HG03159 (cell line): Measurements from ENCODE around the gene TBX21.
A peak's percentile ranks its signal among the peaks of the same experiment; 100 is the strongest.
"Not testable (repeated sequence)": the region's sequence is repeated elsewhere in the genome, so short reads cannot be mapped to it uniquely, and the experiment has no call there.

Experiments
- ATAC-seq: cut with Tn5 transposase; IDR thresholded peaks from one replicate; pipeline ENCODE4 v1.9.1; 2021; ENCODE audit warnings: mild to moderate bottlenecking, moderate library complexity; ENCODE audit not compliant: unreplicated experiment

TBX21 gene

DNA sequence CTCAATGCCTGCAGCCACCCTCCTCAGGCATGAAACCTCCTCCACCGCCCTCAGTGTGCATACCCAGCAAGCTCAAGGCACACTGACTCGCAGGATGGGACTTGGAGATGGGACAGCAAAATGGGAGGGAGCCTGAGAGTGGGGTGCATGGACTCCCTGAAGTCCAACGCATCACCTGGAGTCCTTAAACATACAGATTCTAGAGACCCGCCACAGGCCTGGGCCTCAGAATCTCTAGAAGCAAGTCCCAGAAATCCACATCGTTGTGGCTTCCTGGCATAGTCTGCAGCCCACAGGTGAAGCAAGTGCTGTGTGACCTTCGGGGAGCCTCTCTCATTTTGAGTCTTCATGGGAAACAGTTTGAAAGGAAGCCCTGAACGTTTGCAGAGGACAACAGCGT lies 3.6 kb upstream of the TBX21 start:
- no peak for ATAC-seq

DNA sequence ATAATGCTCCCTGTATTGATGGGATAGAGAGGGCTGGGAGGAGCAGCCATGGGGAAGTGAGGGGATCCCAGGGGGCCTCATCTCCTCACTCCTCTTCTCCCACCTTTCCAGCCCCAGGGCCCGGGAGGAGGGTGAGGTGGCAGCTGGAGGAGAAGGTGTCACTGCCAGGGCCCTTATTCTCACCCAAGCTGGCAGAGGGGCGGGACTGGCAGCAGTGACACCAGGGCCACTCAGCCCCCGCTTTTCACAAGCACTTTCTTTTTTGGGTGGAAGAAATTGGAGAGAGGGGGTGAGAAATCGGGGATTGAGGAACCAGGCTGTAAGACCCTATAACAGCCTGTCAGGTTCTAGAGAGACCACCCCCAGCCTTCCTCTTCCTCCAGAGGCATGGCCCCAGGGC lies 2.4 kb upstream of the TBX21 start:
- ATAC-seq: no peak

DNA sequence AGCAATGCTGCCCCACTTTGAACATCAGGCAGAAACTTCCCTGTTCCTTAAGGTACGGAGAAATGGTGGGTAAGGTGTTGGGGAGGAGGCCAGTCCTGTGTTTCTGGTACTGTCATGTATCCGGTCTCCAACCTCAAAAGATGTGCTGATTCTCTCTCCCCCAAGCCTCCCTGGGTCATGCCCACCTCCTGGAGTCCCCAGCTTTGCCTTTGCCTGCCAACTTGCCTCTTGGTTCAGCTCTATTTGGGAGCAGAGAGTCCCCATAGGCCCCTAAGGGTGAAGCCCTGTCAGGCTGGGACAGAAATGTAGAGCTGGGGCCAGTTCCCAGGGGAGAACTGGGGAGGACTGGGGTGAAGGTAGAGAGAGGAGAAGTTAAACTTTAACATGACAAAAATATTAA lies 1.6 kb upstream of the TBX21 start:
- no peak for ATAC-seq

DNA sequence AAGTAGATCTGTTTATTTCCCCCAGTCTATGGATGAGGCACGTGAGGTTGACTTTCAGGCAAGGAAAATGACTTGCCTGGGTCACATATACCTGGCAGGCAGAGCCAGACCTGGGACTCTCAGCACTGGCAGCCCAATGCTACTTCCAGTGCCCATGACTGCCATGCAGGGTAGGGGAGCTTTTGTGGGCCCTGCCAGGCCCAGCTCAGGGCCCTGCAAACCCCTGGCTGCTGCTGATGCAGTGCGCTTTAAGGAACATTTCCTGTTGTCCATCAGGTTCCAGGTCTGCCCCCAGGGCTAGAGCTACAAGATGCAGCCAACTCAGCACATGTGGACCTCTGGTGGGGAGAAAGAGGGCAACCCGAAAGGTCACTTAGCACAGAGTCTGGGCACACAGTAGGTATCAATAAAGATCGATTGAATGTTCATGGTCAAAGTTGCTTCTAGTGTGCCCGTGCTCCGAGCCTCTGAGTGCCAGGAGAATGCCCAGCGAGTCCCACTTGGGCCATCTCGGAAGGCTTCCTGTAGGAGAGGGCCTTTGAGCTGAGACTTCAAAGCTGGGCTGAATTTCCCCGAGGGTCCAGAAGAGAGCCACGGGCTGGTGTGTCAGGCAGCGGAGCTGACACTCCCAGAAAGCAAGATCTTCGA lies 513 bp upstream of the TBX21 start:
- ATAC-seq: no peak

DNA sequence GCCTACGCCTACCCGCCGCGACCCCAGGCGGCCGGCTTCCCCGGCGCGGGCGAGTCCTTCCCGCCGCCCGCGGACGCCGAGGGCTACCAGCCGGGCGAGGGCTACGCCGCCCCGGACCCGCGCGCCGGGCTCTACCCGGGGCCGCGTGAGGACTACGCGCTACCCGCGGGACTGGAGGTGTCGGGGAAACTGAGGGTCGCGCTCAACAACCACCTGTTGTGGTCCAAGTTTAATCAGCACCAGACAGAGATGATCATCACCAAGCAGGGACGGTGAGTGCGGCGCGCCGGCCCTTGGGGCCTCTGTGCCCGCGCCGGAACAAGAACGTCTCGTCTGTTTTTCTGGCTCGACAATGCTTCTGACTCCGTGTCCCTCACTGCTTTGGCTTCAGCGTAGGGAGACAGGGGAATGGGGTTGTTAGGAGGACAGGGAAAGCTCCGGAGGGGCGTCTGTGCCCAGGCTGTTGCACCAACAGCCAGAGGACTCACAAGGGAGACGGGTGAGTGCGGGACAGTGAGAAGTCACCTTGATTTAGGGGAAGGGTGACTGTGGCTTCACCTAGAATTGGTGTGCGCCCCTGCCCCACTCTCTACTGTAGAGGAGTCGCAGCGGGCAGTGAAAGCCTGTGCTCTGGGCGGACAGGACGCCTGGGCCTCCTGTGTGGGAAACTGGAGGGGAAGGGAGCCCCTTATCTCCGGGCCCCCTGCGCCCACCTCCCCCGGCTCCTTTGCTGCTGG lies 806 bp downstream of the TBX21 start:
- ATAC-seq: peak; percentile 7

DNA sequence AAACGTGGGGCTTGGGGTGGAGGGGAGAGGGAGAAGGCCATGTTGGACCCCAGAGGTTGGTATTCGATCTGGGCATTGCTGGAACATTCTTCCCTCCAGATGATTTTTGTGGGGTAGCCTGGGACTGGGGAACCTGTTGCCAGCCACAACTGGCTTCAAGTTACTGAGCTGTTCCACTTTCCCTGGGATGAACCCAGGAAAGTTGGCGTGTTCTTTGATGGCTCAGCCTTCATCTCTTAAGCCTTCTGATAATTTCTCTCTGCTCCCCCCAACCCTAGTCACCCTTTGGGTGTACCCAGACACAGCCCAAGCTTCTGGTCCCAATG lies 2.1 kb downstream of the TBX21 start:
- ATAC-seq: no peak

DNA sequence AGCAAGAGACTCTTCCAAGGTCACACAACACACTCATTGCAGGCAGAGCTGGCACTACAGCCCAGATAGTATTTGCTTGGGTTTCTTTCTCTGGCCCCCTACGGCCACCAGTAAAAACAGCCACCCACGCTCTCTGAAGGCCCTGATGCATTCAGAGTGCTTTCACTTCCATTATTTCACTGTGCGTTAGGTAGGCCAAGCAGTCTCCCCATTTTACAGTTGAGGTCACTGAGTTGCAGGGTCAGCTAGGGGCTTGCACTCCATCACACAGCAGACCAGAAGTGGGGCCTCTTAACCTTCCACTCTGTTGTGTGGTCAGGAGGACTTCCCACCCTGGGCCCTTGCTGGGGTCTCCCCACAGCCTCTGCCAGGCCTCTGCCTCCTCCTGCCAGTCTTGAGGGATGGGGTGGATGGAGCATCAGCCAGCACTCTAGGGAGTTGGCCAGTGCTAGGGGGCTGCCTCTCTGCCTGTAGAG lies 2.5 kb downstream of the TBX21 start:
- ATAC-seq: peak; percentile 54

DNA sequence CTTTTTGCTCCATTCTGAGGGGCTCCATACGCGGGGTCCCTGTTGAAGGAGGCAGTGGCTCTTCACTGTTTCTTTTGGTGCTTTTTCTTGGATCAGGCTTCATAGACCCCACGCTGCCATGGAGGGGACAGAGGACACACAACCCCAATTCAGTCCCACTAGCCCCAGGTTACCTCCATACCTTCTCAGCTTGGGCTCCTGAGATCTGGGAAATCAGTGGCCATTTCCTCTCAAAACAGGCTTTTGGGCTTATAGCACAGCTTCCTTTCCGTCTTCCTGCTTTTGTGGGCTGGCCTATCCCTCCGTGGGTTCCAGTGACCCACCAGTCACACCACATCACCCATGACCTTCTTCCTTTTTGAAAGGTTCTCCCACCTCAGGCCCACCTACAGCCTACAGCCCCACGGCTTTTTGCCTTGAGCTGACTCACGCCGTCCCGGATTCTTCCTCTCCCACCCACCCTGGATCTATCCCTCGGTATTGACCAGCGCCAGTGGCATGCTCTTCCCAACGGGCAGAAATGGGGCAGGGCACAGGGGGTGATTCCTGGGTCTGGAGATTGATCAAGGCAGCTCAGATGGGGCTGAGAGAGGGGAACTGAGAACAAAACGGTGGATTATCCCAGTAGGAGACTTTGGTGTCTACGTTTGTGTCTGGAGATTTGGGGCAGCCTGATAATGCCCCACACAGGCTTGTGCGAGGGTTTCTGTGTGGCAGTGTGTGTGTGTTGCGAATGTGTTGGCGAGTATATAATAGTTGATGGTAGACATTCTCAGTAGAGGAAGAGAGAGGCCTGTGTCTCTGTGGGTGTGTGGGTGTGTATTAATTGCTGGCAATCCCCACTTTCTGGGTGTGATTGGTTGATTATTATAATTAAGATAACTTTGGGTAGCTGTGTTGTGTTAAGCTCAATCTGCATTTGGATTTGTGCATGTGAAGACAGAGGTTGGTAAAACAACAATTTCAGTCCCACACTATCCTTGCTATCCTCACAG lies 3.8 kb downstream of the TBX21 start:
- ATAC-seq: no peak

DNA sequence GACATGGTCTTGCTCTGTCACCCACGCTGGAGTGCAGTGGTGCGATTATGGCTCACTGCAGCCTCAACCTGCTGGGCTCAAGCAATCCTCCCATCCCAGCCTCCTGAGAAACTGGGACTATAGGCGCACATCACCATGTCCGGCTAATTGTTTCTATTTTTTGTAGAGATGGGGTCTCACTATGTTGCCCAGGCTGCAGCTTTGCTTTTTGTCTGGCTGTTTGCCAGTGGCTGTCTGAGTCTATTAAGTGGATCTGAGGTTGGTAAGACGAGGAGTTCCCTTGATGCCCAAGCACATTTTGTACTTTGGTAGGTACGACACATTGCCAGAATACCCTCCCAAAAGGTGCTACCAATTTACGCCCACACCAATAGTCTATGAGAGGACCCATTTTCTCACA lies 5.1 kb downstream of the TBX21 start:
- ATAC-seq: no peak

DNA sequence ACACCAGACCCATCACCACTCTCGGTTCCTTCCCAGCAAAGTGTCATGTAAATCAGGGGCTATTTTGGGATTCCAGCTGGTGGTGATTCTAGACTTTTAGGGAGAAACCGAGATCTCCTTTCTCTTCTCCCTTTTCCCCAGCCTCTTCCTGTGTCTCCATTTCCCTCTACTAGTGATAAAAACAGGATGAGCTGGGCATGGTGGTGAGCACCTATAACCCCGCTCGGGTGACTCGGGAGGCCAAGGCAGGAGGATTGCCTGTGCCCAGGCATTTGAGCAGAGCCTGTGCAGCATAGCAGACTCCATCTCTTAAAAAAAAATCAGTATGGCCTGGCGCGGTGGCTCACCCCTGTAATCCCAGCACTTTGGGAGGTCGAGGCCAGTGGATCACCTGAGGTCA lies 6.1 kb downstream of the TBX21 start:
- no peak for ATAC-seq

DNA sequence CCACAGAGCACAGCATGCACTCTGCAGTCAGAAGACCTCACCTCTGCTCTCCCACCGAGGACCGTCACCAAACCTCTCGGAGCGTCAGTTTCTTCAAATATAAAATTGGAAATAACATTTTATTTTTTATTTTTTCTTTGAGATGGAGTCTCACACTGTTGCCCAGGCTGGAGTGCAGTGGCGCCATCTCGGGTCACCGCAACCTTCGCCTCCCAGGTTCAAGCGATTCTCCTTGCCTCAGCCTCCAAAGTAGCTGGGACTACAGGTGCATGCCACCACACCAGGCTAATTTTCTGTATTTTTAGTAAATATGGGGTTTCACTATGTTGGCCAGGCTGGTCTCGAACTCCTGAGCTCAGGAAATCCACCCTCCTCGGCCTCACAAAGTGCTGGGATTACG lies 6.9 kb downstream of the TBX21 start:
- ATAC-seq: not testable (repeated sequence)

DNA sequence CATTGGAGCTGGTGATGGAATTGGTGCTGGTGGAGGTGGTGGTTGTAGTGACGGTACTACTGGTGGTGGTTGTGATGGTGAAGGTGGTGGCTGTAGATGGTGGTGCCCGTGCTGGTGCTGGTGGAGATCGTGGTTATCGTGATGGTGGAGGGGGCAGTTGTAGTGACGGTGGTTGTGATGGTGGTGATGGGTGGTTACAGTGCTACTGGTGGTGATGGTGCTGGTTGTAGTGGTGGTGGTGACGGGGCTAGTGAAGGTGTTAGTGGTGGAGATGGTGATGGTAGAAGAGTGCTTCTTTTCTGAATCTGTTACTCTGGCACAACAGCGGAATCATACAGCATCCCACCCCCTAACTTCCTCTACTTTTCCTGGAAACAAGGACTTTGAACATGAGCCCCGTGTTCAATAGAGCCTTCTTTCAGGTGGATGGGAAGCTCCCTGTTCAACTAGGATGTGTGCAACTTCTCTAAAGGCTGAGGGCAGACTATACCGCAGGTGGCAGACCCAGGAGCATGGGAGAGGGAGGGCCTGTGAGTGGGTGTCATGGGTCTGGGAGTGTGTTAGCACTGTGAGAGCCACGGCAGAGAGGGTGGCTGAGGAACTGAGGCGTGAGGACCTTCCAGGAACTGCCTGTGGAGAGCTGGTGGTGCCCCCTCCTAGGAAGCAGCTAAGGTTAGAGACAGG lies 8.2 kb downstream of the TBX21 start:
- ATAC-seq: no peak

DNA sequence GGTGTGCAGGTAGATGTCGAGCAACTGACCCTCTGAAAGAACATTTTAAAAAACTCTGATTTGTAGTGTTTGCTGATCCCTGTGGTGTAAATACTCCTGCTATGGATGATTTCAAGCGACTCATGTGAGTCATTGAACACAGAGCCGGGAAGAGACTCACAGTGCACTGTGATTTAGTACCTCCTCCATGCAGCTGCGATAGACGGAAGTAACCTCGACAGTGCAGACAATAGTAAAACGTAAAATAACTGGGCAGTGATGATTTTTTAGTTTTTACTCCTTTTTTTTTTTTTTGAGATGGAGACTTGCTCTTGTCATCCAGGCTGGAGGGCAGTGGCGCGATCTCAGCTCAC lies 8.7 kb downstream of the TBX21 start:
- no peak for ATAC-seq

DNA sequence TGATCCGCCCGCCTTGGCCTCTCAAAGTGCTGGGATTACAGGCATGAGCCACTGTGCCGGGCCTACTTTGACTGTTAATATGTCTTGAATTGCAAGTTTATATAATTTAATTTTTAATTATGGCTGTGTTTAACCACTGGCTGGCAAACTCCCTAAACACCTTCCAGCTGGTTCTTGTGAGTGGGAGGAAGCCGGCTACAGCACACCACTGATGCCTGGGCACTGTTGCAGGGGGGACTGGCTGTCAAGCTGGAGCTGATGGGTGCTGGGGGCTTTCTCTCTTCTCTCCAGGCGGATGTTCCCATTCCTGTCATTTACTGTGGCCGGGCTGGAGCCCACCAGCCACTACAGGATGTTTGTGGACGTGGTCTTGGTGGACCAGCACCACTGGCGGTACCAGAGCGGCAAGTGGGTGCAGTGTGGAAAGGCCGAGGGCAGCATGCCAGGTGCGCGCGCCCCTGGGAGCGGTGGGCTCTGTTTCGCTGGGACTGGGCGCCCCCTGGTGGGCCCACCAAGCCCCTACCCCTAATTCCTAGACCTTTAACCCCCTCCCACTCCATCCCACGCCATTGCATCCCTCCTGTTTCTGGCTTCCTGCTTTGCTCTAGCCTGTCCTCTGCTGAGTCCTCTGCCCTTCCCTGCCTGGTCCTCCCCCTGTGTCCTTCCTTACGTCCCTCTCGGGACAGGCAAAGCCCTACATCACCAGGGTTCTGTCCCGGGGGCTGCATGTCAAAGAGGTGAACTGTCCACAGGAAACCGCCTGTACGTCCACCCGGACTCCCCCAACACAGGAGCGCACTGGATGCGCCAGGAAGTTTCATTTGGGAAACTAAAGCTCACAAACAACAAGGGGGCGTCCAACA lies 9.5 kb downstream of the TBX21 start:
- ATAC-seq: no peak

DNA sequence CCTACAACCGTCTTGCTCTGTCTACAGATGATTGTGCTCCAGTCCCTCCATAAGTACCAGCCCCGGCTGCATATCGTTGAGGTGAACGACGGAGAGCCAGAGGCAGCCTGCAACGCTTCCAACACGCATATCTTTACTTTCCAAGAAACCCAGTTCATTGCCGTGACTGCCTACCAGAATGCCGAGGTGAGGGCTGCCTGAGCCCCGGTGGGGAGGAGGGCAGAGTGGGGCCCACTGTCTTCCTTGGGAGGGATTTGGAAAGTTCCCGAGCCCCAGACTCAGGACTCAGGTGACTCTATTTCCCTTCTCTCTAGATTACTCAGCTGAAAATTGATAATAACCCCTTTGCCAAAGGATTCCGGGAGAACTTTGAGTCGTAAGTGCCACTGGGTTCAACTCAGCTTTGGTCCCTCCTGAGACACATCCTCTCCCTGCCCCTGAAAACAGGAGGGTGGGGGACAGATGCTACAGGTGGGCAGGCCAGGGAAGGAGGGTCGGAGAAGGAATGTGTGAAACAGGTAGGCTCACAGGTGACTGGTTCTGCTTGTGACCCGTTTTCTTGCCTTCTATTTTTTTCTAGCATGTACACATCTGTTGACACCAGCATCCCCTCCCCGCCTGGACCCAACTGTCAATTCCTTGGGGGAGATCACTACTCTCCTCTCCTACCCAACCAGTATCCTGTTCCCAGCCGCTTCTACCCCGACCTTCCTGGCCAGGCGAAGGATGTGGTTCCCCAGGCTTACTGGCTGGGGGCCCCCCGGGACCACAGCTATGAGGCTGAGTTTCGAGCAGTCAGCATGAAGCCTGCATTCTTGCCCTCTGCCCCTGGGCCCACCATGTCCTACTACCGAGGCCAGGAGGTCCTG lies 11.4 kb downstream of the TBX21 start:
- ATAC-seq: no peak

DNA sequence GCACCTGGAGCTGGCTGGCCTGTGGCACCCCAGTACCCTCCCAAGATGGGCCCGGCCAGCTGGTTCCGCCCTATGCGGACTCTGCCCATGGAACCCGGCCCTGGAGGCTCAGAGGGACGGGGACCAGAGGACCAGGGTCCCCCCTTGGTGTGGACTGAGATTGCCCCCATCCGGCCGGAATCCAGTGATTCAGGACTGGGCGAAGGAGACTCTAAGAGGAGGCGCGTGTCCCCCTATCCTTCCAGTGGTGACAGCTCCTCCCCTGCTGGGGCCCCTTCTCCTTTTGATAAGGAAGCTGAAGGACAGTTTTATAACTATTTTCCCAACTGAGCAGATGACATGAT lies 12.0 kb downstream of the TBX21 start:
- ATAC-seq: no peak

DNA sequence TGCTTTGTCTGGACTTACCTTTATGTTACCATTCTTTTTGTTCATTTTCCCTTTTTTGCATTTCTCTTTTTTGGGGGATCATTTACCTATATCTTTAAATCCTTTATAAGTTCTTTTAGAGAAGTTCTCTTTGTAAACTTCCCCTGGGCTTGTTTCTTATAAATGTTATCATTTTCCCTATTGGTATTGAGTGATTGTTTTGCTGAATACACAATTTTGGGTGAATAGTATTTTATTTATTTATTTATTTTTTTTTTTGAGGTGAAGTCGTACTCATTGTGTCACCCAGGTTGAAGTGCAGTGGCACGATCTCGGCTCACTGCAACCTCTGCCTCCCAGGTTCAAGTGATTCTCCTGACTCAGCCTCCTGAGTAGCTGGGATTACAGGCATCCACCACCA lies 18.4 kb downstream of the TBX21 start:
- no peak for ATAC-seq

DNA sequence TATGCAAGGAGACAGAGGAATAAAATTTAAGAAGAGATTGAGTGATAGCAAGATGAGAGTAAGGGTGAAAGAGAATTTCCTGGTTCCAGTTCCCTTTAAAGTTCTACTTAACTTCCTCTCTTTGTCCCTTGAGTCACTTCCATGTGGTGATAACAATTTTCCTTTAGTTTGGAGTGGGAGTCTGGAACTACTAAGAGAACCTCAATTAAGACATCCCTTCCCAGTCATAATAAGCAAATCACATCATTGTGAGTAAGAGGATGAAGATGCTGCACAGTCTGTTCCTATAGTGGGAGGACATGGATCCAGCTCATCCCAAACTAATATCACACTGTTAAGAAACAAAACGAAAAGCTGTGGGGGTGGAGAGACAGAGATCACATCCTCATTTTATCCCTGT lies 24.4 kb downstream of the TBX21 start:
- no peak for ATAC-seq

DNA sequence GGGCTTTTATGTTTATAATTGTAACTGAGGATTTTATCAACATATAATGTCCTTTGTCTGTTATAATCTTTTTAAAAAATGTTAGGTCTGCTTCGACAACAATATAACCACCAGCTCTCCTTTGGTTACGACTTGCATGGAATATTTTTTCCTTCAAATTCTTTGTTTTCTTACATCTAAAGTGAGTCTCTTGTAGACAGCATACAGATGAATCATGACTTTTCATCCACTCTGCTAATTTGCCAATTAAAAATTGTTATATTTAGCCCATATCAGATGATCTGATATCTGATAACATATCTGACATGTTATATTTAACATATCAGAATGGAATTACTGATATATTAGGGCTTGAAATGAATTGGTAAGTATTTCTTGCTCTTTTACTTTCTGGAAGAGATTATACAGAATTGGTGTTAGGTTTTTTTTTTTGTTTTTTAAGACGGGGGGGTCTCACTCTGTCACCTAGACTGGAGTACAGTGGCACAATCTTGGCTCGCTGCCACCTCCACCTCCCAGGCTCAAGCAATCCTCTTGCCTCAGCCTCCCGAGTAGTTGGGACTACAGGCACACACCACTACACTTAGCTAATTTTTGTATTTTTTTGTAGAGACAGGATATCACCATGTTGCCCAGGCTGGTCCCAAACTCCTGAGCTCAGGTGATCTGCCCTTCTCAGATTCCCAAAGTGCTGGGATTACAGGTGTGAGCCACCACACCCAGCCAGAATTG lies 27.5 kb downstream of the TBX21 start:
- no peak for ATAC-seq
